Measurements from ENCODE around the gene SWI5. TPM values are rescaled to one million over a fixed set of nuclear protein-coding genes. Genes with fewer than 3 reads are reported as not detected.

SWI5 gene
- total and polyA plus RNA-seq, 9 of the 15 experiments (the other 6 are each of a cell fraction or from before 2014, with no cell fraction given): 62.8 to 133 (median 95.9) TPM

- TF ChIP-seq DMBX1 (CRISPR knock-in tag; IDR thresholded peaks at IDR 0.05; ENCODE audit: borderline replicate concordance) (no peak), EP400 (IDR thresholded peaks at IDR 0.05) (no peak), HNRNPK (IDR thresholded peaks at IDR 0.05; ENCODE audit: low read depth, low read length, poor library complexity, severe bottlenecking) (peak; percentile 6), STAT6 (CRISPR knock-in tag; IDR thresholded peaks at IDR 0.05) (peak; percentile 94; the same call in 1 of the 2 replicates), BRF2 (IDR thresholded peaks at IDR 0.05; ENCODE audit: borderline replicate concordance, insufficient read depth, insufficient read length) (no peak), CEBPZ (IDR thresholded peaks at IDR 0.05; ENCODE audit: borderline replicate concordance, low read depth, low read length) (no peak), ZNF551 (CRISPR knock-in tag; IDR thresholded peaks at IDR 0.05) (no peak), MAFK (IDR thresholded peaks at IDR 0.05; ENCODE audit: low read length) (no peak; the same call in 1 of the 2 replicates), SAFB2 (IDR thresholded peaks at IDR 0.05; ENCODE audit: borderline replicate concordance, low read depth, low read length, severe bottlenecking) (no peak), PATZ1 (CRISPR knock-in tag; IDR thresholded peaks at IDR 0.05; ENCODE audit: borderline replicate concordance) (no peak), NFE2 (IDR thresholded peaks at IDR 0.05; ENCODE audit: low read depth) (no peak), ZBTB26 (CRISPR knock-in tag; IDR thresholded peaks at IDR 0.05) (no peak), ASH1L (IDR thresholded peaks at IDR 0.05; ENCODE audit: borderline replicate concordance, low read depth, partially characterized antibody) (no peak)
Measured at GRCh38 chr9:128249908-128250838, 25.9 kb upstream of the SWI5 start (continued).
